ENCODE data around the gene PTGES. TPM values are rescaled to one million over a fixed set of nuclear protein-coding genes. Genes with fewer than 3 reads are reported as not detected.

The PTGES gene, protein sequence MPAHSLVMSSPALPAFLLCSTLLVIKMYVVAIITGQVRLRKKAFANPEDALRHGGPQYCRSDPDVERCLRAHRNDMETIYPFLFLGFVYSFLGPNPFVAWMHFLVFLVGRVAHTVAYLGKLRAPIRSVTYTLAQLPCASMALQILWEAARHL
- not detected in 2 replicates for total RNA-seq

DNA sequence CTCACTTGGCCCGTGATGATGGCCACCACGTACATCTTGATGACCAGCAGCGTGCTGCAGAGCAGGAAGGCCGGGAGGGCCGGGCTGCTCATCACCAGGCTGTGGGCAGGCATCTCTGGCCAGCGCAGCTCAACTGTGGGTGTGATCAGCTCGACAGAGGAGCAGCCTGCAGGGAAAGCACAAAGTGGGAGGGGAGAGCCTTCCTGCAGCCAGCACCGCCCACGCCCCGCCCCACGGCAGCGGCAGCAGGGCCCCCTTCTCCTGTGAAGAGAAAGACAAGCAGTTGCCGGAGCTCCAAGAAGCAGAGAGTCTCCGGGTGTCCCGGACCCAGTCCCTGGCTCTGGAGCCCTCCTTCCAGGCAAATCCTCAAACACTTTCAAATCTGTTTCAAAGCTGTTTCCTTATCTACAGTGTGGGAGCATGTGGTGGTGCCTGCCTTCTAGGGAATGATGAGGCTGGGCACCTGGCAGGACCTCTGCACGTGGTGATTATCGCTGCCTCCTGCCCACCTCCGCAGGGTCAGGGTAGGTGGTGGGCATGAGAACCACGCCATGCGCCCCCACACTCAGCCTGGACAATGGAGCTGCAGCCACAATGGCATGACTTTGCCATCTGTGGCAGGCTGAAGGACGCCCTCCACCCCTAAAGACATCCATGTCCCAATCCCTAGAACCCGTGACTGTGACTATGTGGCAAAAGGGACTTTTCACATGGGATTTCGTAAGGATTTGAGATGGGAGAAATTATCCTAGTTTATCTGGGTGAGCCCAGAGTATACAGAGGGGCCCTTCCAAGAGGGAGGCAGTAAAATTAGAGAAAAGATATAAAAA lies at the start of gene PTGES:
PTGES (minus strand) TSS at position 143 of the 830 bp plus-strand sequence; CDS start at position 113, 30 bp downstream.

Other genes with a start within 250 kb of the PTGES start
- gene C9orf50, start 131.9 kb downstream of the PTGES start, total RNA-seq = not detected in 2 replicates
- gene NTMT1, start 126.9 kb downstream of the PTGES start, total RNA-seq = 19.8 and 29.6 TPM in 2 replicates
- 14.8 and 18.5 TPM in 2 replicates for gene ASB6, start 110.9 kb downstream of the PTGES start, total RNA-seq
- gene PRRX2, start 87.4 kb downstream of the PTGES start, total RNA-seq = not detected in 2 replicates
- 23.1 and 24.9 TPM in 2 replicates for gene TOR1B, start 50.1 kb upstream of the PTGES start, total RNA-seq
- 53.6 and 59.1 TPM in 2 replicates for gene TOR1A, start 71.1 kb upstream of the PTGES start, total RNA-seq
- 29.5 and 31.8 TPM in 2 replicates for gene C9orf78, start 82.2 kb upstream of the PTGES start, total RNA-seq
- 5.7 and 7.3 TPM in 2 replicates for gene USP20, start 82.4 kb upstream of the PTGES start, total RNA-seq

All from thoracic aorta endothelial cell (primary cell).